ENCODE results near the gene REXO4.

The REXO4 gene

GRCh38 chr9:133439337-133439736 lies 21.5 kb upstream of the REXO4 start:
- H3K27me3 Mint-ChIP-seq: no peaks in the 10 kb centered on the region
- H3K27ac Mint-ChIP-seq: peak overlapping the region; percentile 15
- no peak overlapping the region for H3K4me3 Mint-ChIP-seq
- no peaks in the 10 kb centered on the region for H3K36me3 Mint-ChIP-seq
- peaks cover 20% of the 10 kb centered on the region for H3K4me1 Mint-ChIP-seq
- ATAC-seq (ENCODE audit: low read depth): no peak
- DNase-seq (ENCODE audit: low spot score in 2 of 2): no peak
- no peaks in the 10 kb centered on the region for H3K9me3 Mint-ChIP-seq

- ATAC-seq (ENCODE audit: low read depth): no peak
- Mint-ChIP-seq H3K27ac (no peak overlapping the region), H3K4me3 (no peak overlapping the region), H3K9me3 (no peaks in the 10 kb centered on the region), H3K4me1 (peaks cover 20% of the 10 kb centered on the region), H3K36me3 (no peaks in the 10 kb centered on the region), H3K27me3 (no peaks in the 10 kb centered on the region)
- no peak for DNase-seq (ENCODE audit: low spot score in 2 of 2)
Measured at GRCh38 chr9:133437753-133438531, 20.1 kb upstream of the REXO4 start.

DNA sequence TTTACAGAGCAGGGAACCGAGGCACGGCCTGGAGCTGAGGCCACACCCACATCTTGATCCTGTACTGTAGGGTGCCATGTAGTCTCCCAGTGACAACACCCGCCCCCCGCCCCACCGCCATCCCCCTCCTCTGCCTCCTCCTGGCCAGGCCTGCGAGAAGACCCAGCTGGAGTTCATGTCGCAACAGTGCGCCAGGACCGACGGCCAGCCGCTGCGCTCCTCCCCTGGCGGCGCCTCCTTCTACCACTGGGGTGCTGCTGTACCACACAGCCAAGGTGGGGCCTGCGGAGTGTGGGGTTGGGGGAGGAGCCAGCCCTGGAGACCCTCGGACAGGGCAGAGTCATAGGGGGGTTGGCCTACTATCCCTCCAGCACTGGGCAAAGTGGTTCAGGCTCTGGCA lies 18.9 kb upstream of the REXO4 start:
- no peak for DNase-seq (ENCODE audit: low spot score in 2 of 2)
- Mint-ChIP-seq H3K9me3 (no peaks in the 10 kb centered on the region), H3K4me1 (peaks cover 16% of the 10 kb centered on the region), H3K4me3 (no peak overlapping the region), H3K36me3 (no peaks in the 10 kb centered on the region), H3K27me3 (no peaks in the 10 kb centered on the region), H3K27ac (no peak overlapping the region)
- ATAC-seq (ENCODE audit: low read depth): no peak

DNA sequence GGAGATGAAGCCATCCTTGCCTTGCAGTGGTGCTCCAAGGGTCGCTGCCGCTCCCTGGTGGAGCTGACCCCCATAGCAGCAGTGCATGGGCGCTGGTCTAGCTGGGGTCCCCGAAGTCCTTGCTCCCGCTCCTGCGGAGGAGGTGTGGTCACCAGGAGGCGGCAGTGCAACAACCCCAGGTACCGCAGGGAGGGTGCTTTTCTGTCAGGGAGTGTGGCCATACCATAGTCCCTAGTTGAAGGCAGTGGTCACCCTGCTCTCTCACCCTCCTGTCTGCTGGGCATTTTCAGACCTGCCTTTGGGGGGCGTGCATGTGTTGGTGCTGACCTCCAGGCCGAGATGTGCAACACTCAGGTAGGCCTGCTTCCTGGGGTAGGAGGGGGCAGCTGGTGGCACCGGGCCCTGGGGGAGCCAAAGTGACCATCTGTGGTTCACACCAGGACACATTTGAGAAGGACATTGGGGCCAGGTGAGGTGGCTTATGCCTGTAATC lies 15.6 kb upstream of the REXO4 start:
- no peak for ATAC-seq (ENCODE audit: low read depth)
- Mint-ChIP-seq H3K27ac (no peak overlapping the region), H3K4me3 (no peak overlapping the region), H3K9me3 (no peaks in the 10 kb centered on the region), H3K27me3 (peaks cover 2% of the 10 kb centered on the region), H3K36me3 (no peaks in the 10 kb centered on the region), H3K4me1 (peaks cover 9% of the 10 kb centered on the region)
- no peak for DNase-seq (ENCODE audit: low spot score in 2 of 2)

- no peak for ATAC-seq (ENCODE audit: low read depth)
- Mint-ChIP-seq H3K36me3 (no peaks in the 10 kb centered on the region), H3K4me3 (no peak overlapping the region), H3K27me3 (peaks cover 2% of the 10 kb centered on the region), H3K27ac (no peak overlapping the region), H3K4me1 (peaks cover 8% of the 10 kb centered on the region), H3K9me3 (no peaks in the 10 kb centered on the region)
- DNase-seq (ENCODE audit: low spot score in 2 of 2): no peak
Measured at GRCh38 chr9:133430244-133430643, 12.4 kb upstream of the REXO4 start.

- DNase-seq (ENCODE audit: low spot score in 2 of 2) (no peak), ATAC-seq (ENCODE audit: low read depth) (peak; percentile 74)
- Mint-ChIP-seq H3K4me1 (peaks cover 8% of the 10 kb centered on the region), H3K4me3 (peak overlapping the region; percentile 87), H3K27me3 (peaks cover 2% of the 10 kb centered on the region), H3K27ac (peak overlapping the region; percentile 17), H3K9me3 (no peaks in the 10 kb centered on the region), H3K36me3 (no peaks in the 10 kb centered on the region)
Measured at GRCh38 chr9:133429641-133430161, 11.9 kb upstream of the REXO4 start.

GRCh38 chr9:133429214-133429613 lies 11.4 kb upstream of the REXO4 start:
- Mint-ChIP-seq H3K4me1 (peaks cover 8% of the 10 kb centered on the region), H3K27ac (peak overlapping the region; percentile 17), H3K27me3 (peaks cover 2% of the 10 kb centered on the region), H3K4me3 (peak overlapping the region; percentile 87), H3K36me3 (no peaks in the 10 kb centered on the region), H3K9me3 (no peaks in the 10 kb centered on the region)
- no peak for ATAC-seq (ENCODE audit: low read depth)
- DNase-seq (ENCODE audit: low spot score in 2 of 2): no peak

- DNase-seq (ENCODE audit: low spot score in 2 of 2): no peak
- Mint-ChIP-seq H3K9me3 (no peaks in the 10 kb centered on the region), H3K27me3 (peaks cover 2% of the 10 kb centered on the region), H3K36me3 (no peaks in the 10 kb centered on the region), H3K4me1 (peaks cover 8% of the 10 kb centered on the region), H3K4me3 (peak overlapping the region; percentile 78), H3K27ac (no peak overlapping the region)
- ATAC-seq (ENCODE audit: low read depth): peak; percentile 46
Measured at GRCh38 chr9:133428617-133429101, 10.8 kb upstream of the REXO4 start.

DNA sequence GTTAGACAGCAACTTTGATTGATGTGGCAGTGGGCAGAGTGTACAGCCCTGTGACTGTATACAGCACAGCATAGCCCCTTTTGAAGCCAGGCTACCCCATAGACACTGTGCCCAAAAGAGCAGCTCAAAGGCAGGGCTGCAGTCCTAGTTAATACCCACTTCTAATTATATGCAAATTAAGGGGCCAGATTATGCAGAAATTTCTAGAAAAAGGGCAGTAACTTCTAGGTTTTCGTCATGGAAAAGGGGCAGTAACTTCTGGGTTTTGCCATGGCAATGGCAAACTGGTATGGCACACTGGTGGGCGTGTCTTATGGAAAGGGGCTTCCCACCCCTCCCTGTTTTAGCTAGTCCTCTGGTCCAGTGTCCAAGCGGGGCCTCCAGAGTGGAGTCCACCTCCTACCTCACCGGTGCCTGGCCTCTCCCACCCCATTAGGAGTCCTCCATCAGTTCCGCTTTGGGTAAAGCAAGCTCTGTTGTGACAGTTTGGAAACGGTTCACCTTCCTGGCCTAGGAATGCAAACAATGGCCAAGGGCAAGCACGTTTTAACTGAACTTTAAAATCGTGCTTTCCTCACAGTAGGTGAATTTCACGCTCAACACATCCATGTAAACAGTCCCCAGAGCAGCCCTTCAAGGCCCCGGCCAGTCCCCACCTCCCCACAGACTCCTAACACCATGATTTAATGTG lies 10.0 kb upstream of the REXO4 start:
- DNase-seq (ENCODE audit: low spot score in 2 of 2): no peak
- peak overlapping the region; percentile 66 for H3K4me3 Mint-ChIP-seq
- no peak for ATAC-seq (ENCODE audit: low read depth)
- no peak overlapping the region for H3K27ac Mint-ChIP-seq
- peaks cover 8% of the 10 kb centered on the region for H3K4me1 Mint-ChIP-seq
- peaks cover 2% of the 10 kb centered on the region for H3K27me3 Mint-ChIP-seq
- no peaks in the 10 kb centered on the region for H3K9me3 Mint-ChIP-seq
- no peaks in the 10 kb centered on the region for H3K36me3 Mint-ChIP-seq

GRCh38 chr9:133426011-133426410 lies 8.2 kb upstream of the REXO4 start:
- Mint-ChIP-seq H3K9me3 (no peaks in the 10 kb centered on the region), H3K36me3 (no peaks in the 10 kb centered on the region), H3K27me3 (peaks cover 2% of the 10 kb centered on the region), H3K27ac (no peak overlapping the region), H3K4me1 (peaks cover 15% of the 10 kb centered on the region), H3K4me3 (no peak overlapping the region)
- no peak for ATAC-seq (ENCODE audit: low read depth)
- no peak for DNase-seq (ENCODE audit: low spot score in 2 of 2)

DNA sequence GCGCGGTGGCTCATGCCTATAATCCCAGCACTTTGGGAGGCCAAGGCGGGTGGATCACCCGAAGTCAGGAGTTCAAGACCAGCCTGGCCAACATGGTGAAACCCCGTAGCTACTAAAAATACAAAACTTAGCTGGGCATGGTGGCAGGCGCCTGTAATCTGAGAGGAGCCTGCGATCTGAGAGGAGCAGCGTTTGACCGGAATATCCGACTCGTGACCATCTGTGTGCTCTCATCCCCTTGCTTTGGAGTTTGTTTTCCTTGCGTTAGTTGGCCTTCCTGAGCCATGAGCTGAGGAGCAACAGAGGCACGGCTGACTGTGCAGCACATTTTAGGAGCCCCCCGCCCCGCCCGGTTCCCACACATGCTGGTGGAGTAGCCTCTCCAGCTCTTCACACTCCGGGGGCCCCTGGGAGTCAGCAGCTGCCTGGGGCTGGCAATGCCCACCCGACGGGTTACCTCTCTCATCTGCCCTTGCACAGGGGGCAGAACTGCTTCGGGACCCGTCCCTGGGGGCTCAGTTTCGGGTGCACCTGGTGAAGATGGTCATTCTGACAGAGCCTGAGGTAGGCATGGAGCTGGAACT lies 7.3 kb upstream of the REXO4 start:
- Mint-ChIP-seq H3K27me3 (peaks cover 2% of the 10 kb centered on the region), H3K4me1 (peaks cover 20% of the 10 kb centered on the region), H3K27ac (no peak overlapping the region), H3K36me3 (no peaks in the 10 kb centered on the region), H3K4me3 (no peak overlapping the region), H3K9me3 (no peaks in the 10 kb centered on the region)
- DNase-seq (ENCODE audit: low spot score in 2 of 2) (no peak), ATAC-seq (ENCODE audit: low read depth) (no peak)

DNA sequence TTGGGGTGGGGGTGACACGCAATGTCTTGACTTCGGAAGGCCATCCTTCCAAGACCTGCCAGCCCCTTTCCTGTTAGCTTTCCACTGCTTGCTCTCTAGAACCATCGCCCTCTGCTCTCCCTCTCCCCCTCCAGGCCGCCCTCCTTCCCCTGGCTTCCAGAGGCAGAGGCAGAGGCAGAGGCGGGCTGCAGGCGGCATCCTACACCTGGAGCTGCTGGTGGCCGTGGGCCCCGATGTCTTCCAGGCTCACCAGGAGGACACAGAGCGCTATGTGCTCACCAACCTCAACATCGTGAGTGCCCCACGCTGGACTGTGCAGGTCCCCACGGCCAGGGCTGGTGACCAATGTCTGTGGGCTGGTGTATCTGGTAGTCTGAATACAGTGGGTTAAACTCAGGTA lies 6.4 kb upstream of the REXO4 start:
- H3K27me3 Mint-ChIP-seq: no peaks in the 10 kb centered on the region
- peaks cover 2% of the 10 kb centered on the region for H3K9me3 Mint-ChIP-seq
- ATAC-seq (ENCODE audit: low read depth) (no peak), DNase-seq (ENCODE audit: low spot score in 2 of 2) (no peak)
- H3K4me3 Mint-ChIP-seq: no peak overlapping the region
- H3K4me1 Mint-ChIP-seq: peaks cover 19% of the 10 kb centered on the region
- H3K36me3 Mint-ChIP-seq: peaks cover 2% of the 10 kb centered on the region
- no peak overlapping the region for H3K27ac Mint-ChIP-seq

DNA sequence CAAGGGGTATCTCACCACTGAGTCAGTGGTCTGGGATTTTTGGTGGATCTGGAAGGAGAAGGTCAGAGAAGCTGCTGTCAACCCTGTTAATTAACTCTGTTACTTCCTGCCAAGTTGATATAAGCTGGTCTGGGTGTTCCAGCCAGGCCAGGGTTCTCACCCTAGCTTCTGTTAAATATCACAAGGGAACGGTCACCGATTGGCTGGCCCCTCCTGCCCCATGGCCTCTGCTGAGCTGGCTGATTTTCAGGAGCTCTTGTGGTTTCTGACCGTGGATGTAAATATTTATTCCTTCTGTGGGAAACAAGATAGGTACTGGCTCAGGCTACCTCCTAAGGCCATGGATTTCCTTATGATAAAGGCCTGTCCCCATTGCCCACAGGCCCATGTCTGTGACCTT lies 5.4 kb upstream of the REXO4 start:
- no peaks in the 10 kb centered on the region for H3K27me3 Mint-ChIP-seq
- H3K27ac Mint-ChIP-seq: no peak overlapping the region
- H3K9me3 Mint-ChIP-seq: peaks cover 3% of the 10 kb centered on the region
- ATAC-seq (ENCODE audit: low read depth) (no peak), DNase-seq (ENCODE audit: low spot score in 2 of 2) (no peak)
- H3K4me1 Mint-ChIP-seq: peaks cover 26% of the 10 kb centered on the region
- H3K4me3 Mint-ChIP-seq: no peak overlapping the region
- peaks cover 4% of the 10 kb centered on the region for H3K36me3 Mint-ChIP-seq
